Measurements from ENCODE around the gene TYMP.
"Not testable (repeated sequence)": the region's sequence is repeated elsewhere in the genome, so short reads cannot be mapped to it uniquely, and the experiment has no call there.

Gene TYMP

GRCh38 chr22:50537765-50538164, 8.0 kb upstream of the TYMP start:
- Histone ChIP-seq H3K4me1 (ENCODE audit: low read length) (peaks cover 49% of the 10 kb centered on the region), H2AFZ (ENCODE audit: low read length) (no peak overlapping the region), H3K9me3 (replicated peaks; ENCODE audit: insufficient read depth, low read length) (no peaks in the 10 kb centered on the region), H3K4me3 (ENCODE audit: low read length) (no peak overlapping the region), H3F3A (ENCODE audit: insufficient read depth, low read length) (peaks cover 49% of the 10 kb centered on the region), H4K20me1 (ENCODE audit: insufficient read depth, low read length) (no peaks in the 10 kb centered on the region), H3K9ac (ENCODE audit: low read length) (no peak overlapping the region), H3K27ac (ENCODE audit: low read length) (no peak overlapping the region), H3K4me2 (ENCODE audit: low read depth, low read length) (no peak overlapping the region), H3K79me2 (ENCODE audit: low read length) (no peaks in the 10 kb centered on the region), H3K9me2 (replicated peaks; ENCODE audit: insufficient read depth, low read length) (no peaks in the 10 kb centered on the region), H3K36me3 (replicated peaks; ENCODE audit: insufficient read depth, low read length) (no peaks in the 10 kb centered on the region), H3K27me3 (replicated peaks; ENCODE audit: insufficient read depth, low read length) (no peaks in the 10 kb centered on the region)
- DNase-seq: no peak
- TF ChIP-seq EZH2 (optimal IDR thresholded peaks at IDR 0.05; ENCODE audit: low read depth, low read length): no peak
- TF ChIP-seq, protein P1, sequence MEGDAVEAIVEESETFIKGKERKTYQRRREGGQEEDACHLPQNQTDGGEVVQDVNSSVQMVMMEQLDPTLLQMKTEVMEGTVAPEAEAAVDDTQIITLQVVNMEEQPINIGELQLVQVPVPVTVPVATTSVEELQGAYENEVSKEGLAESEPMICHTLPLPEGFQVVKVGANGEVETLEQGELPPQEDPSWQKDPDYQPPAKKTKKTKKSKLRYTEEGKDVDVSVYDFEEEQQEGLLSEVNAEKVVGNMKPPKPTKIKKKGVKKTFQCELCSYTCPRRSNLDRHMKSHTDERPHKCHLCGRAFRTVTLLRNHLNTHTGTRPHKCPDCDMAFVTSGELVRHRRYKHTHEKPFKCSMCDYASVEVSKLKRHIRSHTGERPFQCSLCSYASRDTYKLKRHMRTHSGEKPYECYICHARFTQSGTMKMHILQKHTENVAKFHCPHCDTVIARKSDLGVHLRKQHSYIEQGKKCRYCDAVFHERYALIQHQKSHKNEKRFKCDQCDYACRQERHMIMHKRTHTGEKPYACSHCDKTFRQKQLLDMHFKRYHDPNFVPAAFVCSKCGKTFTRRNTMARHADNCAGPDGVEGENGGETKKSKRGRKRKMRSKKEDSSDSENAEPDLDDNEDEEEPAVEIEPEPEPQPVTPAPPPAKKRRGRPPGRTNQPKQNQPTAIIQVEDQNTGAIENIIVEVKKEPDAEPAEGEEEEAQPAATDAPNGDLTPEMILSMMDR (IDR thresholded peaks at IDR 0.05; ENCODE audit: low read length): no peak
- TF ChIP-seq EZH2phosphoT487 (IDR thresholded peaks at IDR 0.05; ENCODE audit: low read length): no peak

- Histone ChIP-seq H3K36me3 (replicated peaks; ENCODE audit: insufficient read depth, low read length) (no peaks in the 10 kb centered on the region), H3K4me3 (ENCODE audit: low read length) (no peak overlapping the region), H3K9me3 (replicated peaks; ENCODE audit: insufficient read depth, low read length) (no peaks in the 10 kb centered on the region), H3K27ac (ENCODE audit: low read length) (peak overlapping the region; percentile 64; the same call in 1 of the 2 replicates), H3F3A (ENCODE audit: insufficient read depth, low read length) (peaks cover 45% of the 10 kb centered on the region), H2AFZ (ENCODE audit: low read length) (no peak overlapping the region), H3K9ac (ENCODE audit: low read length) (peak overlapping the region; percentile 13; the same call in 1 of the 2 replicates), H3K4me1 (ENCODE audit: low read length) (peaks cover 49% of the 10 kb centered on the region), H3K9me2 (replicated peaks; ENCODE audit: insufficient read depth, low read length) (no peaks in the 10 kb centered on the region), H3K4me2 (ENCODE audit: low read depth, low read length) (peak overlapping the region; percentile 63), H3K79me2 (ENCODE audit: low read length) (no peaks in the 10 kb centered on the region), H3K27me3 (replicated peaks; ENCODE audit: insufficient read depth, low read length) (peaks cover 6% of the 10 kb centered on the region; the same call in 1 of the 2 replicates), H4K20me1 (ENCODE audit: insufficient read depth, low read length) (no peaks in the 10 kb centered on the region)
- TF ChIP-seq, protein P1 (IDR thresholded peaks at IDR 0.05; ENCODE audit: low read length): no peak
- TF ChIP-seq EZH2phosphoT487 (IDR thresholded peaks at IDR 0.05; ENCODE audit: low read length) (no peak), EZH2 (optimal IDR thresholded peaks at IDR 0.05; ENCODE audit: low read depth, low read length) (no peak)
- DNase-seq: peak; percentile 88
Measured at GRCh38 chr22:50536226-50536625, 6.4 kb upstream of the TYMP start.

DNA sequence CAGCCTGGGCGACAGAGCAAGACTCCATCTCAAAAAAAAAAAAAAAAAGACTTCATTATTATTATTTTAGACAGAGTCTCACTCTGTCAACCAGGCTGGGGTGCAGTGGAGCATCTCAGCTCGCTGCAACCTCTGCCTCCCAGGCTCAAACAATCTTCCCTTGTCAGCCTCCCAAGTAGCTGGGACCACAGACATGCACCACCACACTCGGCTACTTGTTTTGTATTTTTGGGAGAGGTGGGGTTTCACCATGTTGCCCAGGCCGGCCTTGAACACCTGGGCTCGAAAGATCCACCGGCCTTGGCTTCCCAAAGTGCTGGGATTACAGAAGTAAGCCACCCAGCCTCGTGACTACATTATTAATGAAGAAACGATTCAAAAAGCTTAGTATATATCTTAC, 5.3 kb upstream of the TYMP start:
- H3K27me3 ChIP-seq (replicated peaks; ENCODE audit: insufficient read depth, low read length): peaks cover 9% of the 10 kb centered on the region; the same call in 1 of the 2 replicates
- peaks cover 51% of the 10 kb centered on the region for H3K4me1 ChIP-seq (ENCODE audit: low read length)
- peaks cover 38% of the 10 kb centered on the region for H3F3A ChIP-seq (ENCODE audit: insufficient read depth, low read length)
- no peak overlapping the region for H2AFZ ChIP-seq (ENCODE audit: low read length)
- H3K9ac ChIP-seq (ENCODE audit: low read length): no peak overlapping the region
- H3K79me2 ChIP-seq (ENCODE audit: low read length): no peaks in the 10 kb centered on the region
- no peak overlapping the region for H3K4me3 ChIP-seq (ENCODE audit: low read length)
- no peak for DNase-seq
- no peaks in the 10 kb centered on the region for H4K20me1 ChIP-seq (ENCODE audit: insufficient read depth, low read length)
- H3K4me2 ChIP-seq (ENCODE audit: low read depth, low read length): no peak overlapping the region
- no peaks in the 10 kb centered on the region for H3K9me3 ChIP-seq (replicated peaks; ENCODE audit: insufficient read depth, low read length)
- H3K27ac ChIP-seq (ENCODE audit: low read length): no peak overlapping the region
- TF ChIP-seq EZH2phosphoT487 (IDR thresholded peaks at IDR 0.05; ENCODE audit: low read length): no peak
- TF ChIP-seq, protein P1 (IDR thresholded peaks at IDR 0.05; ENCODE audit: low read length): no peak
- no peak for TF ChIP-seq EZH2 (optimal IDR thresholded peaks at IDR 0.05; ENCODE audit: low read depth, low read length)
- H3K9me2 ChIP-seq (replicated peaks; ENCODE audit: insufficient read depth, low read length): no peaks in the 10 kb centered on the region
- H3K36me3 ChIP-seq (replicated peaks; ENCODE audit: insufficient read depth, low read length): no peaks in the 10 kb centered on the region

GRCh38 chr22:50533856-50534711, 4.3 kb upstream of the TYMP start:
- not testable (repeated sequence) for H3K27me3 ChIP-seq (replicated peaks; ENCODE audit: insufficient read depth, low read length); H3K4me2 ChIP-seq (ENCODE audit: low read depth, low read length); H3K9me2 ChIP-seq (replicated peaks; ENCODE audit: insufficient read depth, low read length); H3K9me3 ChIP-seq (replicated peaks; ENCODE audit: insufficient read depth, low read length); H3K79me2 ChIP-seq (ENCODE audit: low read length); H2AFZ ChIP-seq (ENCODE audit: low read length); H3K4me3 ChIP-seq (ENCODE audit: low read length); H3K27ac ChIP-seq (ENCODE audit: low read length); H3K9ac ChIP-seq (ENCODE audit: low read length); H3K36me3 ChIP-seq (replicated peaks; ENCODE audit: insufficient read depth, low read length); H4K20me1 ChIP-seq (ENCODE audit: insufficient read depth, low read length)
- peaks cover 27% of the 10 kb centered on the region for H3F3A ChIP-seq (ENCODE audit: insufficient read depth, low read length)
- DNase-seq: peak; percentile 24
- H3K4me1 ChIP-seq (ENCODE audit: low read length): peaks cover 45% of the 10 kb centered on the region
